Mucosa of gallbladder (tissue), 1 donor: Measurements from ENCODE around the gene RMND1. TPM values are rescaled to one million over a fixed set of nuclear protein-coding genes. Genes with fewer than 3 reads are reported as not detected.
"Not testable (repeated sequence)": the region's sequence is repeated elsewhere in the genome, so short reads cannot be mapped to it uniquely, and the experiment has no call there.

Experiments used
- DNase-seq: peaks from one replicate; pipeline ENCODE4 v3.0.0-alpha.2; 2020; ENCODE audit warnings: low spot score
- total RNA-seq: library from RNA; stranded (reverse); gene quantifications from one replicate; pipeline ENCODE4 v1.2.1, GENCODE V29; 2021
- donor health status: DM: no; HTN: no; CAD: no.

Gene RMND1
- total RNA-seq, 1 donor from 2014 or later, result 16.0 TPM

DNA sequence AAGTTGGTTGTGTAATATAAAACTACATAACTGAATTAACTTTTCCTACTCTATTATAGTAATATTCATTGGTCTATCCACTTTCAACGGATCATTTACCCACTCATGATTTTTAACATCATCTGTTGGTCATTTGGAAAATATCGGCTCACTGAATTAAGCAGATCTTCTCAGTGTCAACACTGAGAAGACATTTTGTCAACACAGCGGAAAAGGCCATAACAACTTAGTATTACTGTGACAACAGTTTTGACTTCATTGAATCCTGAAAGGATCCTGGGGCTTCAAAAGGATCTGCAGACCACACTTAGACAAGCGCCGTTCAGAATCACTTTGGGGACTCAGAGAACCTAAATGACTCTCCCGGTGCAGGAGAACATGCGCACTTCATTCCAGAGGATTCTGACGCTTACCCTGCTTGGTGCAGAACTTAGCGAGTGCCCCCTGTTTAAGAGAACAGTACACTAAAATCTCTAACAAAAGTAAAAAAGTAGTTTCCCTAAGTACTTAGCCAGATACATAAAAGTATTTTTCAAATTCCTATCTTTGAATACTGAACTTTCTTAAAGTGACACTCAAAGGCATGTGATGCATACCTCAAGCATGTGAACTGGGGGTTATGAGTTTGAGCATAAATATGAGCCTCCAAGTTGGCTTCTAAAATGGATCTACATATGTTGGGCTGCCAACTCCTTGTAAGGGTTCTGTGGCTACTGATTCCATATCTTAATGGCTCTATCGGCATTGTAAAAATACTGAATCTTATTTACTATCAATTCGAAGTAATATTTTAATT lies 64.6 kb downstream of the RMND1 start:
- no peak for DNase-seq

DNA sequence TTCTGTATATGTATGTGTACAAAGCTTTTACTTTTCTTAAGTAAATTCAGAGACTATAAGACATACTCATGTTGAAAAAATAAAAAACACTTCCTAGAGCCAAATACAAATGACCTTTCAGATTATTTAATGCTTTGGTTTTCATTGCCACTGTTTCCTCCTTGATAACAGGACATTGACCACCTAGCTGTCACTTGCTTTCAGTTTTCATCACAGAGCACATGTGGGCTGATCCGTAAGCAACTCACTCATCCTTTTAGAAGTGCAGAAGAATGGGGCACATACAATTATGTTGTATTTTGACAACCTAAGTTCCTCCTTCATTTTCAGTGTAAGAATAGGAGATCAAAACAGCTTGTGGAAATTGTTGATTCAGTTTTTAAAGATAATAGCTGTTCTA lies 66.7 kb downstream of the RMND1 start:
- no peak for DNase-seq

GRCh38 chr6:151384151-151384550 lies 67.8 kb downstream of the RMND1 start:
- DNase-seq, result no peak

GRCh38 chr6:151382631-151383030 lies 69.3 kb downstream of the RMND1 start:
- not testable (repeated sequence) for DNase-seq

- no peak for DNase-seq
Observed at GRCh38 chr6:151381722-151382121, 70.2 kb downstream of the RMND1 start.

- DNase-seq, result no peak
Observed at GRCh38 chr6:151380848-151381205, 71.1 kb downstream of the RMND1 start.

- no peak for DNase-seq
Observed at GRCh38 chr6:151379933-151380847, 71.7 kb downstream of the RMND1 start.

DNA sequence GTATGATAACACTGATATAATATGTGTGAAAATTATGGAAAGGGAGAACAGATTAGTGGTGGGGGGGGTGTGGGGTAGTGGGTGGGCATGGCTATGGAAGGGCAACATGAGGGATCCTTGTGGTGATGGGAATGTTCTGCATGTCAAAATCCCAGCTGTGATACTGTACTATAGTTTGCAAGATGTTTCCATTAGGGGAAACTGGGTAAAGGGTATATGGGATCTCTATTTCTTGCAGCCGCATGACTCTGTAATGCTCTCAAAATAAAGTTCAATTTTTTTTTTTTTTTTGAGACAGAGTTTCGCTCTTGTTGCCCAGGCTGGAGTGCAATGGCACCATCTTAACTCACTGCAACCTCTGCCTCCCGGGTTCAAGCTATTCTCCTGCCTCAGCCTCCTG lies 74.8 kb downstream of the RMND1 start:
- no peak for DNase-seq

DNA sequence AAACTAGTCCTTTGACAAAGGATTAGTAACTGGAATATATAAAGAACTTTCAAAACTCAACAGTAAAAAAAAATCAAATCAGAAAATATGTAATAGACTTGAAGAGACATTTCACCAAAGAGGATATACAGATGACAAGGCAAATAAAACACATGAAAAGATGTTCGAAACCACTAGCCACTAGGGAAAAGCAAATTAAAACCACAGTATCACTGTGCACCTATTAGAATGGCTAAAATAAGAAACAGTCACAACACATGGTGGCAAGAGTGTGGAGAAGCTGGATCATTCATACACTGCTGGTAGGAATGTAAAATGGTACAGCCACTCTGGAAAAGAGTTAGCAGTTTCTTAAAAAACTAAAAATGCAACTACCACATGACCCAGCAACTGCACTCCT lies 75.5 kb downstream of the RMND1 start:
- no peak for DNase-seq

DNA sequence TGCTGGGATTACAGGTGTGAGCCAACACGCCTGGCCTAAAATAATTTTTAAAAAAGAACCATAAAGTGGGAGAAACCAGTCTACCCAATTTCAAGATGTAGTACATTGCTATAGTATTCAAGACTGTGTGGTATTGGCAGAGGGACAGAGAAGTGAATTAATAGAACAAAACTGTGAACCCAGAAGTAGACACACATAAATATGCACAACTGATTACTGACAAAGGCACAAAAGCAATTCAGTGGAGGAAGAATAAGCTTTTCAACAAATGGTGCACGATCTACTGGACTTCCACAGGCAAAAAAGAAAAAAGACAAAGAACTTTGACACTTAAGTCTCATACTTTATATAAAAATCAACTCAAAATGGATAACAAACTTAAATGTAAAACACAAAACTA lies 76.1 kb downstream of the RMND1 start:
- no peak for DNase-seq

DNA sequence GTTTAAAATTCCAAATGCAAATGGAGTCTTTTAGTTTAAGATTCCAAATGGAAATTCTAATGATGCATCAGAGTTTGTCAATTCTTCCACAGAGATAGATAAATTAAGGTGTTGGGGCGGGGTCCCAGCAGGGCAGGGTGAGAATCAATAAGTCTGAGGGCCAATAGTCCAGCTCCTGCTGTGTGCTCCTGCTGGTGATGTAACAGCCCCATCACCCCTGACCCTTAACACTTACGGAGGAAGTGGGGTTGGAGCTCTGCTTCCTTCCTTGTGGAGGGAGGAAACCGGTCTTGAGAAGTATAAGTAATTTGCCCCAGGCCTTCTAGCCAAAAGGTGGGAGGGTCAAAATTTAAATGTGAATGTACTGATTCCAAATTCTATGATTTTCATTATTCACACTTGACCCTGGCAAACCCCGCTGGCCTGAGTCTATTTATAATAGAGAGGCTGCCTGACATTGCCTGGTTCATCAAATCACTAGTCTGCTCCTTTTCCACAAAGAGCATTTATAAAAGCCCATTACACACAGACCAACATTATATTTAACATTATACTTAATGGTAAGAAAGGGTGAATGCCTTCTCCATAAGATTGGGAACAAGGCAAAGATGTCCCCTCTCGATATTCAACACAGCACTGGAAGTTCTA lies 77.8 kb downstream of the RMND1 start:
- no peak for DNase-seq

- no peak for DNase-seq
Observed at GRCh38 chr6:151372164-151372563, 79.8 kb downstream of the RMND1 start.

- DNase-seq, result no peak
Observed at GRCh38 chr6:151370509-151371078, 81.3 kb downstream of the RMND1 start.

- DNase-seq, result no peak
Observed at GRCh38 chr6:151365233-151365632, 86.7 kb downstream of the RMND1 start.

- no peak for DNase-seq
Observed at GRCh38 chr6:151359486-151359885, 92.4 kb downstream of the RMND1 start.

DNA sequence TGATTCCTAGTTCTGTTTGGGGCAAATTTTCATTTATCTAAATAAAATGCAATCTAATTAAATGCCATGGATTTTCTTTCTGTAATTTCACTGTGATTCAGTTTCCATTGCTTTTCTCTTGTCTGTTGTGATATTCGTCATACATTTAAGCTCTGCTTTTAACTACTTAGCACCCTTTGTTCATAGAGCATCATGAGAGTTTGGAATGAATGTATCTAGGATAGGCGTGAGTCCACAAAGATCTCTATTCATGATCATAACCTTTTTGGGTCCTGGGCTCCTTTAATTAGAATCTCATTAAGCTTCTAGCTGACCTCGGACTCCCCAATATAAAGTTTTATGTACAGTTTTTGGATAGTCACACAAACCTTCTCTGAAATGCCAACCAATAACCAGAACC lies 93.5 kb downstream of the RMND1 start:
- no peak for DNase-seq

GRCh38 chr6:151357758-151358436 lies 94.0 kb downstream of the RMND1 start:
- no peak for DNase-seq

DNA sequence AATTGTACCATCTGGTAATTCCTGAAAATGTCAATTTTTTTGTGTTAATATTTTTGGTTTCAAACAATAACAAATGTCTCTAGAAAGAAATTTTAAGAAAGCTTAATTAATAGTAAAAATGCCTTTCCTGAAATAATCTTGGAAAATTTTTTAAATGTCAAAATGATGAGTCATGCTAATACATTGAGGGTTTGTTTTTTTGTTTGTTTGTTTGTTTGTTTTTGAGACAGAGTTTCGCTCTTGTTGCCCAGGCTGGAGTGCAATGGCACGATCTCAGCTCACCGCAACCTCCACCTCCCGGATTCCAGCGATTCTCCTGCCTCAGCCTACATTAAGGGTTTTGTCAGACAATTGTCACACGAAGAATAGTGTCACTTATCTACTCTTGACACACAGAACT lies 94.9 kb downstream of the RMND1 start:
- DNase-seq, result not testable (repeated sequence)
